GM21381 (cell line): ENCODE data around the gene APBB1IP.
"Not testable (repeated sequence)": the region's sequence is repeated elsewhere in the genome, so short reads cannot be mapped to it uniquely, and the experiment has no call there.

ENCODE experiments used
- ATAC-seq: cut with Tn5 transposase; IDR thresholded peaks from one replicate; pipeline ENCODE4 v1.9.1; 2021; ENCODE audit warnings: mild to moderate bottlenecking, moderate library complexity; ENCODE audit not compliant: unreplicated experiment

The APBB1IP gene

GRCh38 chr10:26441491-26442214 is 3.5 kb downstream of the APBB1IP start:
- ATAC-seq, result no peak

- no peak for ATAC-seq
These were observed 7.4 kb downstream of the APBB1IP start for GRCh38 chr10:26445411-26446031.

GRCh38 chr10:26446258-26446657 is 8.1 kb downstream of the APBB1IP start:
- ATAC-seq, result no peak

- ATAC-seq, result peak; percentile 27
These were observed 10.2 kb downstream of the APBB1IP start for GRCh38 chr10:26448292-26448691.

GRCh38 chr10:26448706-26449435 is 10.7 kb downstream of the APBB1IP start:
- ATAC-seq, result peak; percentile 90

DNA sequence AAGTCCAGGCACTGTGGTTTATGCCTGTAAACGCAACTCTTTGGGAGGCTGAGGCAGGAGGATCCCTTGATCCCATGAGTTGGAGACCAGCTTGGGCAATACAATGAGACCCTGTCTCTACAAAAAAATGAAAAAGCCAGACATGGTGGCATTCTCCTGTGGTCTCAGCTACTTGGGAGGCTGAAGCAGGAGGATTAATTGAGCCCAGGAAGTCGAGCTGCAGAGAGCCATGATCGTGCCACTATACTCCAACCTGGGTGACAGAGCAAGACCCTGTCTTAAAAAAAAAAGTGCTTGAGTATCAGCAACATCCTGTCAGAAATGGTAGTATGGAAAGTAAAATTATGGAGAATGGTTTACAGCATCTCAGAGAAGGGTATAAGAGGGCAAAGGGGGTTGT is 11.6 kb downstream of the APBB1IP start:
- ATAC-seq, result no peak

DNA sequence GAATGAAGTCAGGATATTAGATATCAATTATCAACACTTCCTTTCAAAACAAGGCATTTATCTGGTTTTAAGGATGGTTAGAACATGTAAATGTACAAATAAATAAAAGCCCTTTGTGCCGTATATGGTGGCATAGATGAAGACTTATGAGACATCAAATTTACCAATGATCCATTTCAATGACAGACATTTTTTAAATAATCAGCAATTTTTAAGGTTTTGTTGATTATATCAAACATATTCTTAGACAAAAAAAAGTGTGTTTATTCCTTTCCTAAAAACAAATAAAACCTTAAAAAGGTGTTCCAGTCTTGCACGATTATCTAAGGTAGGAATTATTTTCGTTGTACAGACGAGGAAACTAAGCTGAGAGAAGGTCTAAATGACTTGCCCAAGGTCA is 13.8 kb downstream of the APBB1IP start:
- ATAC-seq, result no peak

GRCh38 chr10:26453850-26454249 is 15.7 kb downstream of the APBB1IP start:
- ATAC-seq, result no peak

DNA sequence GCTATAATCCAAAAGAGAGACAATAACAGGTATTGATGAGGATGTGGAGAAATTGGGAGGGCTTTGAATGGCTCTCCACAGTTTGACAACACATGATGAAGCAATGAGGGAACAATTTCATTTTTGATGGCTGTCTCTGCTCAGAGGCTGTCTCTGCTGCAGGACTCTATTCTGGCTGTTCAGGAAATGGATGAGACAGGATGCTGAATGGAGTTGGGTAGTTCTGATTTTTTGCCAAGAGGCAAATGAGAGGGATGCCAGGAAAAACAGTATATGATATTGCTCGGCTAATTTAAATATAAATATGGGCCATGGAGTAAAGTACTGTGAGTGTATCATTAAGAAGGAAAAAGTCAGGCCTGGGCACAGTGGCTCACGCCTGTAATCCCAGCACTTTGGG is 16.8 kb downstream of the APBB1IP start:
- ATAC-seq, result no peak

- ATAC-seq, result no peak
These were observed 17.6 kb downstream of the APBB1IP start for GRCh38 chr10:26455567-26456315.

- peak; percentile 91 for ATAC-seq
These were observed 18.9 kb downstream of the APBB1IP start for GRCh38 chr10:26457088-26457487.

GRCh38 chr10:26460736-26461135 is 22.6 kb downstream of the APBB1IP start:
- no peak for ATAC-seq

DNA sequence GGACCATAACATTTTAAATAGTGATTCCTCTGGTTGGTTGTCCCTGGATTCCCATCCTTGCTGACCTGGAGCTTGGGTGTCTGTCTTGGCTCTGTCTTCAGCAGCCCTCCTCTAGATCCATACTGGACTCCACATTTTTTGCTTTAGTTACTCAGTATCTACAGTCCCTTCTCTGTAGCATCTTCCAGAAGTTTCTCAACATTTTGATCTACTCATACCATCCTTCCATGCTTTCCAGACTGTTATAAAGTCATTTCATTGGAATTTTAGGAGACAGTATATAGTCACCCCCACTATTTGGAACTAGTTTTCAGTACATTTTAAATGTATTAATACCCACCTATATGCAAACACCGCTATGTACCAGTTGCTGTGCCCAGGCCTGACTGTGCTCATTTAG is 25.8 kb downstream of the APBB1IP start:
- ATAC-seq, result no peak

DNA sequence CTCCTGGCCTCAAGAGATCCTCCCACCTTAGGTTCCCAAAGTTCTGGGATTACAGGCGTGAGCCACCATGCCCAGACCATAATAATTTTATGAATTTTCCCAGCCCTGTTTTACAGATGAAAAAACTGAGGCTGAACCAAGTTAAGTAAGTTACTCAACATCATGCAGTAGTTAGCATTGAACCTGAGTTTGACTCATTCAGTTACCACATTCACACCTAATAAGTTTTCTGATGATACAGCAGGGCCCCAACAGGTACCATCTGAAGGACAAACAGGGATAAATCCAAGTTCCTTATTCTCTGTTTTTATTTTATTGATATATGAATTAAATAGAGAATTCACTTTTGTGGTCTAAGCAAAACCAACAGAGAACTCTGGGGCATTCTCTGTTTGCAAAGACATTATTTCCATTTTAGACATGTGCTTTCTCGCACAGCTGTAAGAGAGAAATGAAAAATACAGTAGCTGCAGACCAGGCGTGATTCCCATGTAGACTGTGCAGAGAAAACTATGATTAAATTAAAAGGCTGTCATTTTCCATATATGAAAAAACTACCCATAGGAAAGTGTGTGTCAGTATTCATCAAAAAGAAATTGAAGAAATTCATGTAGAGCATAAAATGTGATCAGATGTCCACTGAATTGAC is 26.6 kb downstream of the APBB1IP start:
- ATAC-seq, result no peak

DNA sequence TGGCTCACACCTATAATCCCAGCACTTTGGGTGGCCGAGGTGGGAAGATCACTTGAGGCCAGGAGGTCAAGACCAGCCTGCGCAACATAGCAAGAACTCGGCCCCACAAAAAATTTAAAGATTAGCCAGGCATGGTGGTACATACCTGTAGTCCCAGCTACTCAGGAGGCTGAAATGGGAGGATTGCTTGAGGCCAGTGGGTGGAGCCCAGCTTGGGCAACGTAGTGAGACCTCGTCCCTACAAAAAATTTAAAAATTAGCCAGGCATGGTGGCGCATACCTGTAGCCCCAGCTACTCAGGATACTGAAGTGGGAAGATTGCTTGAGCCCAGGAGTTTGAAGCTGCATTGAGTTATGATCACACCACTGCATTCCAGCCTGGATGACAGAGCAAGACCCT is 28.4 kb downstream of the APBB1IP start:
- ATAC-seq, result not testable (repeated sequence)

DNA sequence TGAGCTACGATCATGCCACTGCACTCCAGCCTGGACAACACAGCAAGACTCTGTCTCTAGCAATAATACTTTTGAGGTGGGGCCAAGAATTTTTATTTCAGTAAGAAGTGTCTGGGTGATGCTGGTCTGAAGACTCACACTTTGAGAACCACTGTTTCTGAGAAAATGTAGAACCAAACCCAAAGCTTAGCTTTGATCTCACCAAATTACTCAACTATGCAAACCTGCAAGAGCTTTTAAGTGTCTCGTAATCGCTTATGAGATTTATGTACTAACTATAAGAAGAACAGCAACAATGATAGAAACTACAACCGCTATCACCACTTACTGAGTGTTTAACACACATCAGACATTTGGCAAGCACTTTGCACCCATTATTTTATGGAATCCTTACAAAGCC is 29.5 kb downstream of the APBB1IP start:
- no peak for ATAC-seq

DNA sequence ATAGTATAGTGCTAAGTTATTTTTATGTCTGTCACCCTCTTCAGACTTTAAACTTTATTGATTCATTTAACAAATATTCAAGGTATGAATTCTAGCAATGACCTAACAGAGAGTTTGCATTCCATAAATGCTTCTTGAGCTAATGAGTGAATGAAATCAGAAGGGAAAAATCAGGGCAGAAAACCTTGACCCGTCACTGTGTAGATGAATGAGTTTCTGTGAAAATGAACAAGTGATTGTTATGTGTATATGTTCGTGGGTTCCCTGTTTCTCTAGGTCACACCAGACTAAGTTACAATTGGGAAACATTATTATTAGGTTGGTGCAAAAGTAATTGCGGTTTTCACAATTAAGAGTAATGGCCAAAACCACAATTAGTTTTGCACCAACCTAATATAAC is 30.1 kb downstream of the APBB1IP start:
- peak; percentile 6 for ATAC-seq

DNA sequence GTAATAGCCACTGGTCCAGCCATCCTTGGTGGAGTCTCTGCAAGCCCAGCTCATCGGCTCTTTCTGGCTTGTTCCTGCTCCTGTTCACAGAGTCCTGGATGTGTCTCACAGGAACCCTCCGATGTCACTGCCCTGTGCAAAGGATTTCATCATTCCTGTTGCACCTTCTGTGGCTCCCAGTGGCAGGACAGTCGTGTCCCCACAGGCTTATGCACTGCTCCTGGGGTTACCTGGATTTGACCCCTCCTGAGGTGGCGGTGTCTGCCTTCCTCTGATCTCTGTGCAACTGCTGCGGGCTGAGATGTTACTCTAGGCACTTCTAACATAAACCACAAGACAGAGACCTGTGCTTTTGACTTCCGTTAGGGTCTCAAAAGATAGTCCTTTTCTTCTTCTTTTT is 30.6 kb downstream of the APBB1IP start:
- ATAC-seq, result peak; percentile 73

GRCh38 chr10:26472492-26472778 is 34.3 kb downstream of the APBB1IP start:
- no peak for ATAC-seq

GRCh38 chr10:26474026-26474425 is 35.9 kb downstream of the APBB1IP start:
- ATAC-seq, result no peak

DNA sequence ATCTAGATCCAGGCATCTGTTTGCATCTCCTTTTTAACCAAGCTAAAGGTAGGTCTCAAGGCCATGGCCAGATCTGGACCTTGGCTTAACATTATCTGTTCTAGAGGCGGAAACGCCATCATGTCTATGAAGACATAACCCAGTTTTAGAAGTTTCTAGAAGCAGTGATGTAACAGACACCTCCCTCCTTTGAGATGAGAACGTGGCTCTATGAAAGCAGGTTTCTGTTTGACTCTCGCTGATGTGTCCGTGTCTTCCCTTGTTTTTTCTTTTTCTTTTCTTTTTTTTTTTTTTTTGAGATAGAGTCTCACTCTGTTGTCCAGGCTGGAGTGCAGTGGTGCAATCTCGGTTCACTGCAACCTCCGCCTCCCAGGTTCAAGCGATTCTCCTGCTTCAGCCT is 36.7 kb downstream of the APBB1IP start:
- ATAC-seq, result not testable (repeated sequence)
